ENCODE results near the gene LOXL4.

LOXL4 gene

GRCh38 chr10:98267894-98268693 lies at the start of gene LOXL4:
TSS of gene LOXL4 (minus strand) at chr10:98268194. CDS start at chr10:98263019, 5,175 bp downstream.
- DNase-seq, result peak; percentile 54

GRCh38 chr10:98316661-98317060 lies 48.7 kb upstream of the LOXL4 start:
- peak; percentile 78 for DNase-seq

- no peak for DNase-seq
Observed at GRCh38 chr10:98316170-98316569, 48.2 kb upstream of the LOXL4 start.

GRCh38 chr10:98314532-98315284 lies 46.7 kb upstream of the LOXL4 start:
- no peak for DNase-seq

- no peak for DNase-seq
Observed at GRCh38 chr10:98313598-98313997, 45.6 kb upstream of the LOXL4 start.

GRCh38 chr10:98312822-98313221 lies 44.8 kb upstream of the LOXL4 start:
- DNase-seq, result peak; percentile 54

- DNase-seq, result peak; percentile 15
Observed at GRCh38 chr10:98312349-98312748, 44.4 kb upstream of the LOXL4 start.

- no peak for DNase-seq
Observed at GRCh38 chr10:98310701-98311100, 42.7 kb upstream of the LOXL4 start.

- DNase-seq, result peak; percentile 85
Observed at GRCh38 chr10:98309366-98310355, 41.7 kb upstream of the LOXL4 start.

GRCh38 chr10:98308669-98309365 lies 40.8 kb upstream of the LOXL4 start:
- peak; percentile 62 for DNase-seq

- DNase-seq, result peak; percentile 67
Observed at GRCh38 chr10:98307916-98308541, 40.0 kb upstream of the LOXL4 start.

GRCh38 chr10:98306501-98306900 lies 38.5 kb upstream of the LOXL4 start:
- no peak for DNase-seq

- no peak for DNase-seq
Observed at GRCh38 chr10:98303569-98303968, 35.6 kb upstream of the LOXL4 start.

- no peak for DNase-seq
Observed at GRCh38 chr10:98302741-98303365, 34.9 kb upstream of the LOXL4 start.

- DNase-seq, result no peak
Observed at GRCh38 chr10:98301664-98302319, 33.8 kb upstream of the LOXL4 start.

- DNase-seq, result no peak
Observed at GRCh38 chr10:98300526-98301229, 32.7 kb upstream of the LOXL4 start.

- DNase-seq, result peak; percentile 40
Observed at GRCh38 chr10:98299341-98299740, 31.3 kb upstream of the LOXL4 start.

- no peak for DNase-seq
Observed at GRCh38 chr10:98296524-98296923, 28.5 kb upstream of the LOXL4 start.

GRCh38 chr10:98295907-98296306 lies 27.9 kb upstream of the LOXL4 start:
- DNase-seq, result peak; percentile 18

- no peak for DNase-seq
Observed at GRCh38 chr10:98295401-98295811, 27.4 kb upstream of the LOXL4 start.
